Lung (tissue), 12 donors: Measurements from ENCODE around the gene PTPA. TPM values are rescaled to one million over a fixed set of nuclear protein-coding genes. Genes with fewer than 3 reads are reported as not detected.
A peak's percentile ranks its signal among the peaks of the same experiment; 100 is the strongest.

Experiments used
- ATAC-seq: fragments of 200-7000 bp; cut with Tn5 transposase; one replicate; pipeline ENCODE4 v1.9.1; 2020; ENCODE audit warnings: moderate number of reproducible peaks; ENCODE audit not compliant: insufficient read depth, low FRiP score
- DNase-seq, 3 donors: peaks; one replicate each; pipeline ENCODE4 v3.0.0-alpha.2; 2013 to 2017
- H3K27ac ChIP-seq, 2 donors: one replicate each; pipeline ENCODE4 v1.5.1; 2013; ENCODE audit warnings: mild to moderate bottlenecking in 2 of 2, moderate library complexity in 2 of 2, control low read depth in 1 of 2, inconsistent platforms in 1 of 2, low read depth in 1 of 2, low read length in 1 of 2
- H3K27me3 ChIP-seq, 3 donors: one replicate each; pipeline ENCODE4 v1.5.1; 2013; ENCODE audit warnings: low read length in 2 of 3; ENCODE audit not compliant: control insufficient read depth in 3 of 3, insufficient read depth in 3 of 3
- H3K36me3 ChIP-seq, 4 donors: one replicate each; pipeline ENCODE4 v1.5.1; 2013; ENCODE audit warnings: low read length in 4 of 4, mild to moderate bottlenecking in 1 of 4, moderate library complexity in 1 of 4; ENCODE audit not compliant: control insufficient read depth in 4 of 4, insufficient read depth in 4 of 4
- H3K4me1 ChIP-seq, 5 donors: one replicate each; pipeline ENCODE4 v1.5.1; 2013; ENCODE audit warnings: low read length in 5 of 5, mild to moderate bottlenecking in 2 of 5, moderate library complexity in 1 of 5; ENCODE audit not compliant: control insufficient read depth in 5 of 5, insufficient read depth in 5 of 5
- H3K4me3 ChIP-seq: one replicate; pipeline ENCODE4 v1.5.1; 2013; ENCODE audit warnings: mild to moderate bottlenecking, control low read depth, moderate library complexity
- H3K9ac ChIP-seq, 2 donors: one replicate each; pipeline ENCODE4 v1.5.1; 2013; ENCODE audit warnings: low read length in 2 of 2, control low read depth in 1 of 2; ENCODE audit not compliant: insufficient read depth in 1 of 2
- H3K9me3 ChIP-seq, 4 donors: one replicate each; pipeline ENCODE4 v1.5.1; 2013; ENCODE audit warnings: low read length in 3 of 4, mild to moderate bottlenecking in 1 of 4, moderate library complexity in 1 of 4; ENCODE audit not compliant: control insufficient read depth in 4 of 4, insufficient read depth in 3 of 4
- WGBS, 2 donors: extraction: QIAGEN DNeasy Blood & Tissue Kit; methylation state at CpG; one replicate each; pipeline ENCODE4 v1.1.7; 2013; 5-methylcytosine and 5-hydroxymethylcytosine counted together
- polyA plus RNA-seq, 2 donors: library from polyadenylated mRNA; stranded (reverse); fragments of 200-250 nt; gene quantifications; one replicate each; pipeline ENCODE4 v1.2.1, GENCODE V29; 2013
- total RNA-seq, 2 donors: library from RNA; depleted of rRNA in 1 of 2; stranded (reverse); fragments of >200 nt in 1 of 2; gene quantifications; one replicate each; pipeline ENCODE4 v1.2.1, GENCODE V29; 2014 to 2021
- TF ChIP-seq, protein P1 (sequence below): IDR thresholded peaks from 2 replicates; pipeline ENCODE4 v1.5.1; 2012; ENCODE audit warnings: mild to moderate bottlenecking; ENCODE audit errors: control extremely low read depth, extremely low read depth
- donor health status: control.
- donor health status: control.
- donor health status: Bipolar disorder and iron deficiency.
- donor health status: healthy.
- donor health status: DM: yes; HTN: yes; CAD: no.

The PTPA gene
- total and polyA plus RNA-seq, 4 donors = 62.5 to 145 (median 116) TPM

DNA sequence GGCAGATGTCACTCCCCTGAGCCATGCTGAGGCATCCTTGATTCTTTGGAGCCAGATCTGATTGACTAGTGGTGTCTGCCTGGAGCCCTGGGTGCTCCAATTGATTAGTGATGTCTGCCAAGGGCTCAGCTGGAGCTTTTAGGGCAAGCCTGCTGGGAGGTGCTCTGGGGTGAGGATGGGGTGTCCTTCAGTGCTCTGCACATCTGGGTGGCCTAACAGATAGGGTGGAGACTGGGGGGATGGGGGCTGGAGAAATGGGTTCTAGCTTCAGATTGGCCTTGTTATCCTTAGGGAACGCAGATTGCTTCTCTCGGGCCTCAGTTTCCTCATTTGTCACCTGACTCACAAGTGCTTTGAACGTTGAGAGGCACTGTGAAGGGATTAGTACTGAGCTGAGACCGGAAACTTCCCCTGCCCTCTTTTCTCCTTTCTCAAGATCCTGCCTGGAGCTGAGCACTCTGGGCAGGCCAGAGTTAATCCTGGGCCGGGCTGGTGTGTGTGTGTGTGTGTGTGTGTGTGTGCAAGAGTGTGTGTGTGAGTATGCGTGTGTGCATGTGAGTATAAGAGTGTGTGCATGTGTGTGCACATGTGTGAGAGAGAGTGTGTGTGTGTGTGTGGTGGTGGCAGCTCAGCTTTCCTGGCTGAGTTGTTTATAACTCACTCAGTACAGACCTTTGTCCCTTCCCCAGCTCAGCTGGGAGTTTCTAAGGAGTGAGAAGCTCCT, 72.4 kb downstream of the PTPA start:
- Histone ChIP-seq H3K4me3 (no peak overlapping the region), H3K36me3 (no peaks in the 10 kb centered on the region), H3K4me1 (peaks cover 0 to 23% (median 6%) of the 10 kb centered on the region in 5 donors), H3K9me3 (no peaks in the 10 kb centered on the region), H3K9ac (peak overlapping the region in 1 of 2 donors; percentile 17), H3K27ac (no peak overlapping the region), H3K27me3 (no peaks in the 10 kb centered on the region)
- 65% methylated on average over 6 of the region's 6 CpGs for WGBS, 2 donors
- ATAC-seq (no peak), DNase-seq (peak; percentile 55 to 80 (median 58))
- TF ChIP-seq, protein P1, sequence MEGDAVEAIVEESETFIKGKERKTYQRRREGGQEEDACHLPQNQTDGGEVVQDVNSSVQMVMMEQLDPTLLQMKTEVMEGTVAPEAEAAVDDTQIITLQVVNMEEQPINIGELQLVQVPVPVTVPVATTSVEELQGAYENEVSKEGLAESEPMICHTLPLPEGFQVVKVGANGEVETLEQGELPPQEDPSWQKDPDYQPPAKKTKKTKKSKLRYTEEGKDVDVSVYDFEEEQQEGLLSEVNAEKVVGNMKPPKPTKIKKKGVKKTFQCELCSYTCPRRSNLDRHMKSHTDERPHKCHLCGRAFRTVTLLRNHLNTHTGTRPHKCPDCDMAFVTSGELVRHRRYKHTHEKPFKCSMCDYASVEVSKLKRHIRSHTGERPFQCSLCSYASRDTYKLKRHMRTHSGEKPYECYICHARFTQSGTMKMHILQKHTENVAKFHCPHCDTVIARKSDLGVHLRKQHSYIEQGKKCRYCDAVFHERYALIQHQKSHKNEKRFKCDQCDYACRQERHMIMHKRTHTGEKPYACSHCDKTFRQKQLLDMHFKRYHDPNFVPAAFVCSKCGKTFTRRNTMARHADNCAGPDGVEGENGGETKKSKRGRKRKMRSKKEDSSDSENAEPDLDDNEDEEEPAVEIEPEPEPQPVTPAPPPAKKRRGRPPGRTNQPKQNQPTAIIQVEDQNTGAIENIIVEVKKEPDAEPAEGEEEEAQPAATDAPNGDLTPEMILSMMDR = no peak

DNA sequence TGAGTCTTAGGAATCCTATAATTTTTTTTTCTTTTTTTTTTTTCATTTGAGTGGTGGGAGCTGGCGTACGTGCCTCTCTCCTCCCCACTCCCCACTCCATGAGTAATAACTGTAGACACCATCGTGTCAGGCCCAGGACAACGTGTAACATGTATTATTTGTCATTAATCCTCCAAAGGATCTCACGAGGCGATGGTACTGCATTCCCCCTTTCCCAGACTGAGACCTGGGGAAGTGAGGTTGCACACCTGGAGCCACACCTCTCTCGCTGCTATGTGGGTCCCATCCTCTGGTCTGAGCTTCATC, 73.0 kb downstream of the PTPA start:
- Histone ChIP-seq H3K27me3 (no peaks in the 10 kb centered on the region), H3K36me3 (no peaks in the 10 kb centered on the region), H3K4me1 (peaks cover 0 to 18% (median 6%) of the 10 kb centered on the region in 5 donors), H3K9me3 (no peaks in the 10 kb centered on the region), H3K9ac (peak overlapping the region in 1 of 2 donors; percentile 17), H3K4me3 (no peak overlapping the region), H3K27ac (no peak overlapping the region)
- ATAC-seq (no peak), DNase-seq (no peak)
- WGBS, 2 donors = 83 to 85% methylated on average over 7 of the region's 7 CpGs
- TF ChIP-seq, protein P1 = no peak

DNA sequence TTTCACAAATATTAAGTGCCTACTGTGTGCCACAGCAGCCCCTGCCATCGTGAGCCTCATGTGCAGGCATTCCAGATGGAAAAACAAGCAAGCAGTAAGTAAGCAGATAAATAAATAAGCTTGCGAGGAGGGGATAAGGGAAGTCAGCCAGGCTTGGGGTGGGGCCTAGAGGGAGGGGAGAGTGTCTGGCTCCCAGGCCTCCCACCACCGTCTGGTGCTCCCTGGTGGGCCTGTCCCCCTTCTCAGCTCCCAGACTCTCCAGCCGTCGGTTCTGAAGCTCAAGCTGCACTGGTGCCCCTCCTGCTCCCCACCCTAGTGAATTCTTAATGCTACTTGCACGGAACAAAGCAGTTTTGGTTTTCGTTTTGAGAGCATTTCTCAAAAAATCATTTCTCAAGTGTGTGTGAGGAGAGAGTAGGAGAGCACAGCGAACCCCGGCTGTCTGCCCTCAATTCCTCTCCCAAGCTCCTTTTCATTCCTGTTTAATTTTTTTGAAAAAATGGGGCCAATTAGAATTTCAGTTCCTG, 73.4 kb downstream of the PTPA start:
- H3K9ac ChIP-seq = peak overlapping the region in 1 of 2 donors; percentile 17
- H3K27me3 ChIP-seq = no peaks in the 10 kb centered on the region
- TF ChIP-seq, protein P1 = no peak
- WGBS, 2 donors = 61 to 75% methylated on average over 9 of the region's 9 CpGs
- H3K27ac ChIP-seq = no peak overlapping the region
- H3K9me3 ChIP-seq = no peaks in the 10 kb centered on the region
- H3K4me1 ChIP-seq = peaks cover 0 to 15% (median 6%) of the 10 kb centered on the region in 5 donors
- no peak for ATAC-seq
- peak; percentile 48 to 70 (median 53) for DNase-seq
- H3K36me3 ChIP-seq = no peaks in the 10 kb centered on the region
- no peak overlapping the region for H3K4me3 ChIP-seq
